COLO668 (cell line): ENCODE results near the gene MEGF11.

ENCODE experiments used
- DNase-seq: peaks from one replicate; lab custom pipeline; 2025; ENCODE audit not compliant: unreplicated experiment; lab: John Stamatoyannopoulos, UW

Gene MEGF11

DNA sequence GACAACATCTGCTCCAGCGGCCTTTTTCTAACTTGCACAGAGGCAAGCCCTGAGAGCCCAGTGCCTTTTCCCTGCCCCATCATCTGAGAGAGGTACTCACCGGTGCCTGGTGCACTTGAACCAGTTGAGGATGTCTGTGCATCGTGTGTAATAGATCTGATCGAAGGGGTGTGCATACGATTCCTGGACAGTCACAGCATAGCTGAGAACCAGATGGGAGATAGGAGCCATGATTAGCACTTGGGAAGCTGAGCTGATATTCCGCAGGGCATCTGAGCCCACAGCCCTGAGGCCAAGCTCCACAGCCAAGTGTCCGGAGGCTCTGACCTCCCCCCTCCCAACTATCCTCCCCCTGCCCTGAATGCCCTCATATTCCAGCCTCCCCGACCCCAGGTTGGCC lies 129.8 kb downstream of the MEGF11 start:
- DNase-seq: no peak

DNA sequence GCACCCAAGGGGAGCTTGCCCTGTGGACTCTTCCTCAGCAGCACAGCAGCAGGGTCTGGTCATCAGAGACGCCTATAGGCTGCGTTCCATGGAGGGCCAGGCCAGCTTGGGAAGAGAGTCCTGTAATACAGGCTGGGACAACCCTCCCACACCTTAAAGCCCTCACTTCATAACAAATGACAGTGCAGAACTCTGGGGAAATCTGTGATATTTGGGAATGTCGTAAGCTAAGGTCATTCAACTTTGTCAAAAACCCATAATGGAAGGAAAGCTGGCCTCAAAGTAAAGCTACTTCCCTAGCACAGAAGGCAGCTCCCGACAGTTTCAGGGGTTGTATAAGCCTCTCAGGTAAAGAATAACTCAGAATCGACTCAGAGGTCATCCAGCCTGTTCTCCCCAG lies 133.1 kb downstream of the MEGF11 start:
- no peak for DNase-seq

DNA sequence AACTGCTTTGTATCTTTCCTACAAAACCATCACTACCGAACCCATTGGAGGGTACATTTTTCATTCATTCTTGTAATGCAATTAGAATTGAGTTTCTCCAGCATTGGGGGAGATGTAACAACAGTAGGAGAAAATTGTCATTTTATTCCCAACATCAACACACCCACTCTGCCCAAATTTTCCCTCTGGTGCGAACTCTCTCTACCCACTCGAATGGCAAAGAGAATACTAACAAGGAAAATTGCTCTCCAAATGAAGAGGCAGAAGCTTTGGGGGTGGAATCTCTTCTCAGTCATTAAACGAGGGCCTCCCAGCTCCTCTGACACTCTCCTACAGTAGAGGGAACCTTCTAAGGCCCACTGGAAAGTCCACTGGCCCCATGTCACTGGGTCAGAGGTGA lies 135.7 kb downstream of the MEGF11 start:
- no peak for DNase-seq

DNA sequence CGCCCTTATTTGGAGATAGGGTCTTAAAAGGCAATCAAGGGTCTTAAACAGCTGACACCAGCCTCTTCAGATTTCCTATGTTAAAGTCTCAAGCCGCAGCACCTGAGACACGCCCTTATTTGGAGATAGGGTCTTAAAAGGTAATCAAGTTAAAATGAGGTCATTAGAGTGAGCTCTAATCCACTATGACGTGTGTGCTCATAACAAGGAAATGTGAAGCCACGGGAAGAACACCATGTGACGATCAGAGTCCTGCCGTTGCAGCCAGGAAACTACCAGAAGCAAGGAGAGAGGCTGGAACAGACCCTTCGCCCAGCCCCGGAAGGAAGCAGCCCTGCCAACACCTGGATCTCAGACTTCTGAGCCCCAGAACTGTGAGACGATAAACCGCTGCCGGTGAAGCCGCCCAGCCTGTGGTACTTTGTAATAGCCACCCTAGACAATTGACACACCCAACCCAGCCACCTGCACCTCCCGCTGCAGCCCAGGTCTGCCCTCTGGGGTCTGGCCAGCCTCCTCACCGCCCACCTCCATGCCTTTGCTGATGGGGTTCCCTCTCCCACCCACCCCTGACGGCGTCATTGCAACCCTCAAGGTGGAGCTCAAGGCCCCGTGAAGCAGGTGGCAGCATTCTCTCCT lies 137.9 kb downstream of the MEGF11 start:
- peak; percentile 45 for DNase-seq

DNA sequence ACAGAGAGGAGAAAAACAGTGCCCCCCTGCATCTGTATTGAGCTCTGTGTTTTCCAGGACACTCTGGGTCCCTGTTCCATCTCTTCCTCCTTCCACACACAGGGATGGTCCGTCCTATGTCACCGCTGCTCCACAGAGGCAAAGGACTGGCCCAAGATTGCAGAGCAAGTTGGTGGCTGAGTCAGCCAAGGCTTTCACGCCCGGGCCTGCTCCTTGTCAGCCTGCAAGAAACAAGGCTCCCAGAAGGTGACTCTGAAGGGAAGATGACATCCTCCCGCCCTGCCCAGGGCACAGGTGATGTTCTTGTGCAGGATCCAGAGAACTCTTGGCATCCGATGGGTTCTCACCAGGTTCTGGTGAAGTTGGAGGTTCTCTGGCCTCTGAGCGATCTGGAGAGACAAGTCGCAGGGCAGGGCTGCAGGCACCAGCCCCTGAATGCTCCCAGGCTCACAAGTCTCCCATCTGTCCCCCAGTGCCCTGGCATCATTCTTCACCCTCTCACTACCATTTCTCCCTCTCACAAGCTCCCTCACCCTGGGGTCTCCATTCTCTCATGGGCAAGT lies 138.6 kb downstream of the MEGF11 start:
- DNase-seq: no peak

DNA sequence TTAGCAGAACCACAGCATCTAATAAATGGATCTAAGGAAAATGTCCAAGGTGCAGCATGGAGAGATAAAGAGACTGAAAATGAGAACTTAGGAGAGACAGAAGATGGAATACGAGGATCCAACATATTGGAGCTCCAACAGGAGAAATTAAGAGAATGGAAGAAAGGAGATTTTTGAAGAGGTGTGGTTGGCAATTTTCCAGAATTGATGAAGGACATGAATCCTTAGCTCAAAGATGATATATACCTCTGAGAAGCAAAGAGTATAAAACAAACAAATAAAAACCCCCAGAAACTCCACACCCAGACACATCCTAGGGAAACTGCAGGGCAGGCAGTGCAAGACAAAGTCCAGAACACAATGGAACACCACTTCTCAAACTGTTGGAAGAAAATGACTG lies 141.2 kb downstream of the MEGF11 start:
- no peak for DNase-seq

DNA sequence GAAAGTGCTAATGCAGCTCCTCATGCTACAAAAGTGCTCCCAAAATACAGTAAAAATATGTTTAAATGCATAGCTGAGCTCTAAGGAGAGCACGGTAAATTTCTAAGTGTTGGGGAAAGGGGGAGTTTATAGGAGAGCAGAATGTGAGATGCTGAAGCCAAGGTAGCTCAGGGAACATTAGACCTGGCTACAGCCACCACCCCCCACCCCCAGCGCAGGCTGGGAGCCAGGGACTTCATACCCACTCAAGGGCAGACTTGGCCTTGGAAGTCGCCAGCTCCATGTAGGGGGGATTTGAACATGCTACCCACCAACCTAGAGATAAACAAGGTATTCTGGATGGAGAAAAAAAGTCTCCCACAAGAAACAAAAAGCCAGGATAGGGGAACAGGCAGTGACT lies 142.2 kb downstream of the MEGF11 start:
- DNase-seq: no peak

DNA sequence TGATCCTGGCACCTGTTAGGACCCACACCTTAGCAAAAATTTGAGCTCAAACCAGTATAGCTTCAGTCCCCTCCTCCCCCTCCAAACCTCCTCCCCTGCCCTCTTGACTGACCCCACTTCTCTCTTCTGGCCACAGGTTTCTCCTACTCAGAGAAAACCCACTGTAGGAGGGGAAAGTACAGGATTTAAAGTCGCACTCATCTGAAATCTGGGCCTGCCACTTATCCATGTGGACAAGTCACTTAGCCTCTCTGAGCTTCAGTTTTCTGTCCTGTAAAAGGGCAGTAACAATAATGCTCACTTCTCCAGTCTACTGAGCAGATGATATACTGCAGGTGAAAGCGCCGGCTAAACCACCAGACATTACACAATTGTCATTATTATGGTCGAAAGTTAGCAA lies 142.7 kb downstream of the MEGF11 start:
- no peak for DNase-seq

DNA sequence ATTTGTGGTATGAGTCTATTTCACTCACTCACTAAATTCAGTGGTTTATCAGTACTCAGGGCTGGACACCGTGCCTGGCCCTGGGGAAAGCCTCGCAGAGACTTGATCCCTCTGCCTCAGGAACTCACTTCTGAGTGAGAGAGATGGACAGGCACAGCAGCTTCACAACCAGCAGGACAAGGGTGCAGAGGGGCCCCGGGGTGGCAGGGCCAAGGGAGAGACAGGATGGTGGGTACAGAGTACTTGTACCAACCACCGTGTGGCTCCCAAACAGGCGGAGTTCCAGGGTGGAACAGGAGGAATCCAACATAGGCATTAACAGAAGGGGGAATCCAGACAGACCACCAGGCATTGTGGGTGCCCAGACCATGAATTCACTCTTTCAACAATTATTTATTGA lies 143.7 kb downstream of the MEGF11 start:
- no peak for DNase-seq

DNA sequence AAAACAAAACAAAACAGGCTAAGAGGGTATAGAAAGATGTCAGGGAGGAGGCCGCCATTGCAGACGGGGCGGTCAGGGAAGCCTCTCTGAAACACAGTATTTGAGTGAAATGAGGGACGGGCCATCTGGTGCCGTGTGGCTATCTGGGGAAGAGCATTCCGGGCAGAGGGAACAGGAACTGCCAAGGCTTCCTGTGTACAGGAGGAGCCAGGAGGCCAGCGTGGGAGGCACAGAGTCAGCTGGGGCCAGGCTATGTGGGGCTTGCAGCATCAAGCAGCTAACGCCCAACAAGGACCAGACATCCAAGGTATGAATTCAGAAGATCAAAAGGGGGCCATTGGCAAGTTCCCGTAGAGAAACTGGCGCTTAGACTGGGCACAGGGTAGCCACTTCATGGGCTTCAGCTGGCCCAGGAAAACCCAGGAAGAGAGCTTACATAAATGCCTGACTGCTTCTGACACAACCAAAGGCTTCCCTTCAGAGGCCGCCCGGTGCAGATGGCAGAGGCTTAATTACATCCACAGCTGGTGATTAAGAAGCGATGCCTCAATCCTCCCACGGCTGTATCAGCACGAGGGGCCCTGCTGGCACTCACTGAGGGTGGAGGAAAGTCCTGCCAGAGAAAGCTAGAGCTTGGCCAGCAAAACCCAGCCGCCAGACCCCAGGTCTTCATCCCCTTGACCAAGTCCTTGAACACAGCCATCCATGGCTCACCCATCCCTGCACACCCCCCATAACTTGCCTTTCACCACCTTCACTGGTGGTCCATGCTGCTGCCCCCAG lies 144.9 kb downstream of the MEGF11 start:
- no peak for DNase-seq

DNA sequence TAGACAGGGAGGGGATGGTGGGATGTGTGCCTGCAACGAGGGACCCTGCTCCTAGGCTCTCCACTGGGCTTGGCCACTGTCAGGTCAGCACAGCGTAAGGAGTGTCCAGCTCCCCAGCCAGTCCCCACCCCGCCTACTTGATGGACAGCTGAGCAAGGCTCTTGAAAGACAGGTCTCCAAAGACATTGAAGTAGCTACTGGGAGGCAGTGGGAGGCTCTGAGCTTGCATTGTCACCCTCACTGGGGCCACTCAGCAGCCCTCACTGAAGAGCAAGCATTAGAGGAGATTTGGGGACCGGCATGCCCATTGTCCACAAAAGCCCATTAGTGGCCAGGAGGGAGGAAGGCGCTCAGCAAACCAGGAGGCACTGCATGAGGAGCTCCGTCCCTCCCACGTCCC lies 146.5 kb downstream of the MEGF11 start:
- no peak for DNase-seq

DNA sequence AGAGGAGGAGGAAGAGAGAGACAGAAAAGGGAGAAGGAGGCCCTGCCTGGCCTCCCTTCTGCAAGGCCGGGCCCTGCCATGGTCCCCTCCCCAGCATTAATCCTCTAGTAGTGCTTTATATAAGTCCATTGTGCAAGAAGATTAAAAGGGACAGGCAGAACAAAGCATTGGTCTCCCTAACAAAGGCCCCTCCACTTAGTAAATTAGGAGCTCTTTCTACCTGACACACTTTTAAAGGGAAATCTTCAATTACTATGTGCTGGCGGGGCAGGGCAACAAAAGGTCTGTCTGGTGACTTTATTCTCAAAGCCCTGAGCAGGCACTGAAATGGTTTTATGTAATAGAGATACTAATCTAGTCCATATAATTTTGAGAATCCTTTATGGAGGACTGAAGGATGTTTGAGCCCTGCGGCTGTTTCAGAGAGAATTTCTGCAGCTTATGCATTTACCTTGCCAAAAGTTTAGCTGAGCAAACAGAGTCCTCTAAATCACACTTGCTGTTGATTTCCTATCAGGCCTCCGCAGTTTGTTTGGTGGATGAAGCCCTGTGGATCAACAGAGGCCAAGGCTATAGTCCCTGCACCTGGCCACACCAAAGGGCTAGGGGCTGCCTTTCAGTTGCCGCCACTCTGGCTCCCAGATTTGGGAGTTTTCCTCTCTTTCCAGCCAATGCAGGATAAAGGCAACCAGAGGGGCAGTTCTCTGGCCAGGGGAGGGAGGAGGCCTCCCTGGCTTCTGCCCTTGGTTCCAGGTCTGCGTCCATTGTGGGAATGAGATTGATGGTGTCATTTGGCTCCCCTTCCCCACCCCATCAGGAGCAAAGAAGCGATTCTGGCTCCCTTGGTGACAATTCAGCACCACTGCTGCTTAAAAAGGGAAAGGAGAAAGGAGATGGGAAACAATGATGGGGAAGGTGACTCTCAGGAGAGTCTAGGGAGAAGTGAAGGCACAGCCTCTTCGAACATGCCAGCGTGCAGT lies 148.0 kb downstream of the MEGF11 start:
- DNase-seq: no peak

DNA sequence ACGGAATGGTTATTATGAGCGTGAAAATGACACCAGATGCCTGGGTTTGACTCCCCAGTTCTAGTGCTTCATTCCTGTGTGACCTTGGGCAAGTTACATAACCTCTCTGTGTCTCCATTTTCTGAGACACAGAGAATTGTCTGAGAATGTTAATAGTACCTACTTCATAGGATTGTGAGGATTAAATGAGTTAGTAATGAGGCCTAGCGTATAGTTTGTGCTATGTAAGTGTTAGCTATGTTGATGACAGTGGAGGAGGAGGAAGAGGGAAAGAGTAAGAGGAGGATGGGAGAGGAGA lies 150.3 kb downstream of the MEGF11 start:
- DNase-seq: no peak

DNA sequence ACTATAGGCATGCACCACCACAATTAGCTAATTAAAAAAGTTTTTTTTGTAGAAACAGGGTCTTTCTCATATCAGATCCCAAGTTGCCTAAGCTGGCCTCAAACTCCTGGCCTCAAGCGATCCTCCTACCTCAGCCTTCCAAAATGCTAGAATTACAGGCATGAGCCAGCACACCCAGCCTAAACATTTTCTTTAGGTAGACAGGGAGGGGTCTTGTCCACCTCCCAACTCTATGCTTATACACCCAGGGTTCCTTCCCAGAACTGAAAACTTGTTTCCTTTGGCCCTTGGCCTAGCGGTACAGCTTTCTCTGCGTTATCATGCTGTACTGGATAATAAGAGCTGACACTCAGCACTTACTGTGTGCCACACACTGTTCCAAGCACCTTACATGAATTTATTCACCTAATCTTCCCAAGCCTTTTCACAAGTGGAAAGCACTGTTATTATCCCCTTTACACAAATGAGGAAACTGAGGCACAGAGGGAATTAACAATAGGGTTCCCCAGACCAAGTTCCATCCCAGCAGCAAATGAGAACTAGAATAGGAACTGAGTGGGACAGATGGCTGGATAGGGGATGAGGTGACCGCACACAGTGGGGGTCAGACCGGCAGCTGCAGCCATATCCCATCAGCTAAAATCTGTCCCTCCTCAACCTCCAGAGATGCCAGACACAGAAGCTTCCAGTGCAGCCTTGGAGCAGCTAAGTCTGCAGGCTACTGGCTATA lies 150.8 kb downstream of the MEGF11 start:
- no peak for DNase-seq

DNA sequence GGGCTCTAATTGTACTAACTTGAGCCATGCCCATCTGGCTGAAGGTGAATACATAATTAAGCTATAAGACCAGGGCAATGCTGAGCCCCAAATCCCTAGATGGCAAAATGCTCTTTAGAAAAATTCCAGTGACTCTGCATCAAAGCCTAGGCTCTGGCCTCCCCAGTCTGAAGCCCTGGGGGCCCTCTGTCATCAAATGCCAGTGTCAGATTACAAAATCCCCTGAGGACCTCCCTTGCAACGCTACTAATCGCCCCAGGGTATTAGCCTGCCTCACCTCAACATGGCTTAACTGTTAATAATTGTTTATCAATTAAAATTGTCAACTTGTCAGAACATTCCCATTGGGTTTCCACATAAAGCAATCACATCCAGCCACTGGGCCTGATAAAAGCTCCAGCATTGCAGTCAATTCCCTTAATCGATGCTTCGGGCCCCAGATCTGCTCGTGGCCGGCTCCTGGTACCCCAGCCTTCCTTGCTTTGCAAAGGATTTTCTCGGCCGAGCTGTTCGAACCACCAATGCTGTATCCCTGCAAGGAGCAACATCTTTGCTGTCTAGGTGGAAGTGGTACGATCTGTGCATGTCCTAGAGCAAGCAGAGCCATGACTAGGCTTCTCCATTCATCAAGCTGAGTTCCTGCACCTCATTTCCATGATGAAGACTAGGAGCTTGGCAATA lies 151.7 kb downstream of the MEGF11 start:
- DNase-seq: peak; percentile 15

DNA sequence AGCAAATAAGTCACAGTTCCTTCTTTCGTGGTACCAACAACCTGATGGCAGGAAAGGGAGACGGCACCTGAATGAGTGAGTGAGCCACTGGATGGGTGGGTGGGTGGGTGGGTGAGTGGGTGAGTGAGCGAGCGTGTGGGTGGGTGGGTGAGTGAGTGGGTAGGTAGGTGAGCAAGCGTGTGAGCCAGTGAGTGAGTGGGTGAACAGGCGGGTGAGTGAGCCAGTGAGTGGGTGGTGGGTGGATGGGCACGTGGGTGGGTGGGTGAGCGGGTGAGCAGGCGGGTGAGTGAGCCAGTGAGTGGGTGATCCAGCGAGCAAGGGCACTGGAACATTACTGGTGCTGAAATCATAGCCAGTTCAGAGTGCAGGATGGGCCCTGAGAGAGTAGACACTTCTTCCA lies 152.8 kb downstream of the MEGF11 start:
- DNase-seq: no peak

DNA sequence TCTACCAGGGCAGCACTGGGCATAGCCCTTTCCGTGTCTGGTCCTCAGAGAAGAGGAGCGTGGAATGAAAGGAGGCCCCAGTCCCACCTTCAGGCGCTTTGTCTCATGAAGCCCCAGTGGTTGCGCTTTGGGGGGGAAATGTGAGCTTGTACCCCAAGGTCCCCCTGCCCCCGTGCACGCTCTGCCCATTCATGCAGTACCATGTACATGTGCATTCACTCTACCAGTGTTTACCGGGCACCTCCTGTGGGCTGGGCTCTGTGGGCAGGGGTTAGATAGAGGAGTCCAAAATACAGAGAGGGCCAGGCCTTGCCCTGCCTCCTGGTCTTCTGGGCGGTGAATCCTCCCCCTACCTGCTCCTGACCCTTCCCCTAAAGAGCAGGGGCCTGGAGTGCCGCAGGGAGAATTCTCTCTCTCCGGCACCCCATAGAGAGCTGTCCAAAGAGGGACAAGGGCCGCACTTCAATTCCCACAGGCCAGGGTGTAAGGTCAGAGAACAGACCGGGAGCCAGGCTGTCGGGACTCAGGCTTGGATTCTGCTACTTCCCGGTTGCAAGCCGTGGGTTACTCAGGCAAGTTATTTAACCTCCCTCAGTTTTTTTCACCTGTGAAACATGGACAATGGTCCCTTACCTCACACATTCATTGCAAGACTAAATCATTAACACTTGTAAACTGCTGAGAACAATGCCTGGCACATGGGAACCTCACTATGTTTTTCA lies 153.4 kb downstream of the MEGF11 start:
- DNase-seq: no peak

DNA sequence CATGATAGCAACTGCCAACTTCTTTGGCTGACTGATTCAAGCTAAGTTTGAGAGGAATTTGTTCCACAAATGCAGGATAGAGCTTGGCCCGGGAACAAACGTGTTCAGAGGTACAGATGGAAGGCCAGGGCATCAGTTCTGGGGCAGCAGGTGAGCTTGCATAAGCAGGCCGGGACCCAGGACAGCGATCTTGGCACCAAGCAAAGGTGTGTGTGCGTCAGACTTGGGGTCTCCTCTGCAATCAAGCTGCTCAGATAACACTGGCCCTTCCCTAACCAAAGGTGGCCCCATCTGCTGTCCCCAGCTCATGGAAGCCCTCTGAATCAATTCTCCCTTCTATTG lies 155.6 kb downstream of the MEGF11 start:
- no peak for DNase-seq

DNA sequence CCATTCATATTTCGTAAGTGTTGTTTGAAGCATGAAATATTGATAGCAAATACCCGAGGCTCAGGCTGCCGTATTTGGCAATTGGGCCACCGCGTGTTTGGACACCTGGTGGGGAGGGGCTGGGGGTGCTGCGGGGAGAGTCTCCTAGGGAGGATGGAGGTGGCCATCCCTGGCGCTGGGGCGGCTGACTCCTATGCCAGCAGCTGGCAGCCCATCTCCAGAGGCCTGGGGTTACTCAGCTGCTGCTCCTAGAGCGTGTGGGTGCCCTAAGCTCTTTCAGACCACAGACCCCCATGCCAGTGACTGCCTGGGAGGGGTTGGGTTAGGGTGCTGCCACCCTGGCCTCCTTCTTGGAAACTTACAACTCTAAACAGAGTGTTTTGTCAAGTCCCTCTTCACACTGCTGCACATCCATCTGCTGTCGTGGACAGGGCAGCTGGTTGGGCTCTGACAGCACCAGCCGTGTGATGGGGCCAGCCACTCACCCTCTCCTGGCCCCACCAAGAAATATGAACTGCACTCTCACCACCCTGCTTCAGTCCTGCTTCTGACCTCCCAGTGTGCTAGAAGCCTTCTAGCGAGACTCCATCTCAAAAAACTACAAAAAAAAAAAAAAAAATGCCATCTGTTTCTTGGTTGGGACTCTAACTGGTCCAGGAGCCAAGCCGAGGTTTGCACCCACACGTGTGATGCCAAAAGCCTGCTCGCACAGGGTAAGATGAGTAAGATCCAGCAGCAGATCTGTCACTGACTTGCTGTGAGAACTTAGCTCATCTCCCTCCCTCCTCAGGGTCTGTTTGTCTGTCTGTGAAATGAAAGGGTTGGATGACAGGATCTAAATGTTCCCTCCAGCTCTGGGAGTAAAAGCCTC lies 156.2 kb downstream of the MEGF11 start:
- DNase-seq: peak; percentile 89
